ENCODE data around the gene BACH2.

- TF ChIP-seq POLR2A (IDR thresholded peaks at IDR 0.05) (no peak), CTCF (IDR thresholded peaks at IDR 0.05) (no peak), EP300 (IDR thresholded peaks at IDR 0.05) (no peak)
These were observed 32.9 kb upstream of the BACH2 start for GRCh38 chr6:90329386-90330077.
